Measurements from ENCODE around the gene ZNF879. TPM values are rescaled to one million over a fixed set of nuclear protein-coding genes. Genes with fewer than 3 reads are reported as not detected.

Gene ZNF879
- total RNA-seq, 2 donors from 2014 or later: 2.6 to 2.8 TPM

DNA sequence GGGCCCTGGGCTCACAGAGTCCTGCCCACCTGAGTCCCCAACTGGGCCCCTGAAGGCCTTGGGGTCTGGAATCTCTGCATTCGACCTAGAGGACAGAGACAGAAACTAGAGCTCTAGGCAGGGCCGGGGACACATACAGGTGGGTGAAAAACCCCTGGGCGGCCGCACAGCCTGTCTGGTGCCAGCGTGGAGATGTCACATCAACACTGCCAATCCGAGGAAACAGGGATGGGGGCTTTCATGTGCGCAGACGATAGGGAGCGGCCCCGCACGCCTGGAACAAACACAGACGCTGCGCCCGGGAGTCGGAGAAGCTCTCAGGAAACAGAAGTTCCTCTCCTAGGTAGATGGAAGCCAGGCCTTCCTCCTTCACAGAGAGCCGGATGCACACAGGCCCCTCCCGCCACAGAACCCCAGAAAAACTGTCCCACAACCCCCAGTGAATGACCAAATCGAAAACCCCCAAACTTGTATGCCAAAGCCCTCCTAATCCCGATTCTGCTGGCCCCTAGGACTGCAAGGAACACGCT, 30.3 kb upstream of the ZNF879 start:
- peaks cover 0 to 5% of the 10 kb centered on the region in 2 donors for H3K9me3 Mint-ChIP-seq
- peaks cover 0 to 2% of the 10 kb centered on the region in 2 donors for H3K36me3 Mint-ChIP-seq (ENCODE audit: insufficient read depth in 2 of 2)
- H3K4me3 Mint-ChIP-seq: peak overlapping the region in 1 of 2 donors; percentile 40
- ATAC-seq (replicated peaks in 1 of 2): no peak
- H3K27ac Mint-ChIP-seq: no peak overlapping the region
- peaks cover 41% of the 10 kb centered on the region for H3K27me3 Mint-ChIP-seq (ENCODE audit: low read depth)
- H3K4me1 Mint-ChIP-seq (ENCODE audit: low read depth): no peaks in the 10 kb centered on the region
- no peak for DNase-seq

DNA sequence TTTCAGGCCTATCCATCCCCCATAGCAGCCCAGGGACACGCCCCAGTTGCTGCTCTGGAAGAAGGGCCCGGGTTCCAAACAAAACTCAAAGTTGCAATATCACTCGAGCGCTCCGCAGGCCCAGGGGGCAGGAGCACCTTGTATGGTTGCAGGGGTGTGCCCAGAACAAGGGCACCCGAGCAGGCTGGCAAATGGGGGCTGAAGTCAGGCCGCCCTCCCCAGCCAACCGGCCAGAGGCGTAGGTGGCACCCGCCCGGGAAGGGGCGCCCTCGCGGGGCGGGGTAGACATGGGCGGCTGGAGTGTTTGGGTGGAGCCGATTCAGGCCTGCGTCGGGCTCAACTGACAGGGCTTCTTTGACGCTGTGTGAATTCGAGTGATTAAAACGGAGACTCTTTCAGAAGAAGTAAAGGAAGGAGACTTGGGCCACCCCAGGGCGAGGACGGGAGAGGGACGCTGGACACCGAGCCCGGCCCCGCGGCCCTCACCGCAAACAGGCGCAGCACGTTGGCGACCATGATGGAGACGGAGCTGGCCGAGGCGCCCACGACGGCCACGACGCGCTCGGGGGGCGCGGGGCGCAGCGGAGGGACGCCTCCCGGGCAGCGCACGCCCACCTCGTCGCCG, 29.5 kb upstream of the ZNF879 start:
- peaks cover 0 to 8% of the 10 kb centered on the region in 2 donors for H3K9me3 Mint-ChIP-seq
- peaks cover 41% of the 10 kb centered on the region for H3K27me3 Mint-ChIP-seq (ENCODE audit: low read depth)
- peaks cover 0 to 2% of the 10 kb centered on the region in 2 donors for H3K36me3 Mint-ChIP-seq (ENCODE audit: insufficient read depth in 2 of 2)
- H3K27ac Mint-ChIP-seq: no peak overlapping the region
- no peak overlapping the region for H3K4me3 Mint-ChIP-seq
- H3K4me1 Mint-ChIP-seq (ENCODE audit: low read depth): no peaks in the 10 kb centered on the region
- no peak for DNase-seq
- no peak for ATAC-seq (replicated peaks in 1 of 2)

DNA sequence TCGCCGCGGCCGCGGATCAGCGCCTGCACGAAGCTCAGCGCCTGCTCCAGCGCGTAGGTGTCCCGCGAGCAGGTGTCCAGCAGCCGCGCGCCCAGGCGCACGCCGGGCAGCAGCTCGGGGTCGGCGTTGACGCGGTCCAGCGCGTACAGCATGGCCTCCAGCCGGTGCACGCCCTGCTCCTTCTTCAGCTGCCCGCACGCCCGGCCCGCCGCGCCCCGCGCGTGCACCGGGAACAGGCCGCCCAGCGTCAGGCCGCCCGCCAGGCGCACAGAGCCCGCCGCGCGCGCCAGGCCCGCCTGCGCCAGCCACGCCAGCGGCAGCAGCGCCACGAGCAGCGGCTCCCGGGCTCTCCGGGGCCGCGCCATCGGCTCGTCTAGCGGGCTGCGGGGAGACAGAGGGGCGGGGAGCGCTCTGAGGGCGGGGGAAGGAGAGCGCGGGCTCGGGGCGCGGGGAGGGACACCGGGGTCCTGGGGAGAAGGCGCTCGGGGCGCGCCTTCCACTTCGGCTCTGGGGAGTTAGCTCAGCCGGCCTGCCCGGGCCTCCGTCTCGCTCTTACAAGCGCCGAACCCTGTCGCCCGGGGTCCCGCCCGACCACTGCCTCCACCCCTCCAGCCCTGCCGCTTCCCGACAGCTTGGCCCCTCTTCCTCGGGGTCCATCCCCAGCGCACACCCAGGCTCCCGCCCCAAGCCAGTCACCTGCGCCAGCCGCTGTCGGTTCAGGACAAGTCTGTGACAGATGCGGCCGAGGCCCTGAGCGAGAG, 28.8 kb upstream of the ZNF879 start, which contains the start of gene GRM6:
Gene GRM6, minus strand, starts transcription at position 741 of the 761 bp plus-strand sequence. Its CDS starts 376 bp downstream, at position 365.
- no peak for DNase-seq
- Mint-ChIP-seq H3K27ac (no peak within 1 kb of the TSS), H3K27me3 (ENCODE audit: low read depth) (peaks cover 41% of the 10 kb centered on the region), H3K4me3 (peak within 1 kb of the TSS in 1 of 2 donors; percentile 5), H3K9me3 (peaks cover 0 to 2% of the 10 kb centered on the region in 2 donors), H3K36me3 (ENCODE audit: insufficient read depth in 2 of 2) (peaks cover 0 to 2% of the 10 kb centered on the region in 2 donors), H3K4me1 (ENCODE audit: low read depth) (no peaks in the 10 kb centered on the region)
- no peak for ATAC-seq (replicated peaks in 1 of 2)

DNA sequence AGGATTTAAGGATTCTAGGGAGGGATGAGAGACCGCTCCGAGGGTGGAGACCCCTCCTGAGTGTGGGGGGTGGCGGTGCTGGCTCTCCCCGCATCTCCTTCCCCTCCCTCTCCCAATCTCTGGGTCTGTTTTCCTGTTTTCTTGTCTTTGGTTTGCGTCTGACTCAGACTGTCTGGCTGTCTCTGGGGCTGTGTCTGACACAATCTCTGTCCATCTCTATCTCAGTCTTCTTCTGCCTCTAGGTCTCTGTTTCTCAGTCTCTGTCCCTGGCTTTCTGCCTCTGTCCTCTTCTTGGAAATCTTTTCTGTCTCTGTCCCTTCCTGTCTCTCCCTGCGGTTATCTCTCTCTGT, 28.3 kb upstream of the ZNF879 start:
- H3K27ac Mint-ChIP-seq: no peak overlapping the region
- no peak for ATAC-seq (replicated peaks in 1 of 2)

DNA sequence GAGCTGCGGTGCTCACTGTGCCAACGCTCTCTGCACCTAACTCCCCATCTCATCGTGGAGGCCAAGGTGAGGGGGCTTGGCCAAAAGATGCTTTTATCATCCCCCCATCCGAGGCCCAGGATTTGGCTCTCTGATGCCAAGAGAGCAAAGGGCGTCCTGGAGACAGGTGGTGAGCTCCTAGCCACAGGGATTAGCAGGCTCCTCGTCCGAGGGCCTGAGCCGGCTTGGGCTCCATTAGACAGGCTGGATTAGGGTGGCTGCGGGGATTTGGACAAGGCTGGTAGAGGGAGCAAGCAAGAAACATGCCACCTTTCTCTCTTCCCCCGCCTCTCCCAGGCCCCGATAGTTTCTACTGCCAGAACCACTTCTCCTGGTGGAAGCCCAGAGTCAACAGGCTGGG, 27.4 kb upstream of the ZNF879 start:
- no peak overlapping the region for H3K4me3 Mint-ChIP-seq
- ATAC-seq (replicated peaks in 1 of 2) (no peak), DNase-seq (no peak)
- peaks cover 0 to 2% of the 10 kb centered on the region in 2 donors for H3K36me3 Mint-ChIP-seq (ENCODE audit: insufficient read depth in 2 of 2)
- H3K27me3 Mint-ChIP-seq (ENCODE audit: low read depth): peaks cover 41% of the 10 kb centered on the region
- peaks cover 0 to 2% of the 10 kb centered on the region in 2 donors for H3K9me3 Mint-ChIP-seq
- H3K4me1 Mint-ChIP-seq (ENCODE audit: low read depth): no peaks in the 10 kb centered on the region
- no peak overlapping the region for H3K27ac Mint-ChIP-seq

More for the DNA sequence above, 28.3 kb upstream of the ZNF879 start:
- H3K36me3 Mint-ChIP-seq (ENCODE audit: insufficient read depth in 2 of 2): peaks cover 0 to 2% of the 10 kb centered on the region in 2 donors
- H3K9me3 Mint-ChIP-seq: peaks cover 0 to 2% of the 10 kb centered on the region in 2 donors
- peaks cover 41% of the 10 kb centered on the region for H3K27me3 Mint-ChIP-seq (ENCODE audit: low read depth)
- no peak for DNase-seq
- peak overlapping the region in 1 of 2 donors; percentile 5 for H3K4me3 Mint-ChIP-seq
- no peaks in the 10 kb centered on the region for H3K4me1 Mint-ChIP-seq (ENCODE audit: low read depth)

DNA sequence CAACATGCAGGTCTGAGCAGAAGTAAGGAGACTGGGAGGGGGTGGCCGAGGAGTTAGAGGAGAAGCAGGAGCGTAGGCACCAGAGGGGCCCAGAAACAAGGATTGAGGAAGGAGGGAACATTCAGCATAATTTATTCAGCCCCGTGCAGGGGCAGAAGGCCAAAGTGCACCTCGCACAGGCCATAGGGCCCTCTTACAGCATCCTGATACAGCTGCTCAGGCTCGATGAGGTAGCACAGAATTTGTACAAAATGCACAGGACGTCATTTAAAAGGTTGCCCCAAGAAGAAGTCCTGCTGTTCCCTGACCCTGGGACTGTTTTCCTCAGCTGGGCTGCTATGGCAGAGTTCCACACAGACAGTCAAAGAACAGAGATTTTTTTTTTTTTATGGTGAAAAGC, 26.4 kb upstream of the ZNF879 start:
- Mint-ChIP-seq H3K27ac (no peak overlapping the region), H3K4me1 (ENCODE audit: low read depth) (no peaks in the 10 kb centered on the region), H3K27me3 (ENCODE audit: low read depth) (peaks cover 41% of the 10 kb centered on the region), H3K4me3 (no peak overlapping the region), H3K36me3 (ENCODE audit: insufficient read depth in 2 of 2) (peaks cover 0 to 5% of the 10 kb centered on the region in 2 donors), H3K9me3 (peaks cover 3 to 4% of the 10 kb centered on the region in 2 donors)
- DNase-seq (no peak), ATAC-seq (replicated peaks in 1 of 2) (no peak)

DNA sequence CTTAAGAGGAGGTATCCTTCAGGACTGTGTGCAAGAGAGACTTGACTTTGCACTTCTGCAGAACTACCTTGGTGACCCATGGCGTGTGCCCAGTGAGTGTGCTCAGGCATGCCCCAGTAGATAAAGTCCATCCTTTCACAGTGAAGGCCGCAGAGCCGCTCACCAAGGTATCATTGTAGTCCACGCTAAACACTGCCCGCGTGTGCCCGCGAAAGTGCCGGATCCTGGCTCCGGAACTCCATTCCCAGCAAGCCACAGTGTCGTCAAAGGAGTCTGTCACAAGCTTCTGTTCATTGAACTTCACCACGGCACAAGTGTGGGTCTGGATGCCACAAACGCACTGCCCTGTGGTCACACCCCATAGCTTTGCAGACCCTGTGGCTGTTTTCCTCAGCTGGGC, 25.2 kb upstream of the ZNF879 start:
- no peak for DNase-seq
- Mint-ChIP-seq H3K27ac (no peak overlapping the region), H3K36me3 (ENCODE audit: insufficient read depth in 2 of 2) (peaks cover 0 to 9% of the 10 kb centered on the region in 2 donors), H3K27me3 (ENCODE audit: low read depth) (peaks cover 34% of the 10 kb centered on the region), H3K9me3 (peaks cover 4 to 7% of the 10 kb centered on the region in 2 donors), H3K4me1 (ENCODE audit: low read depth) (no peaks in the 10 kb centered on the region), H3K4me3 (no peak overlapping the region)
- no peak for ATAC-seq (replicated peaks in 1 of 2)

DNA sequence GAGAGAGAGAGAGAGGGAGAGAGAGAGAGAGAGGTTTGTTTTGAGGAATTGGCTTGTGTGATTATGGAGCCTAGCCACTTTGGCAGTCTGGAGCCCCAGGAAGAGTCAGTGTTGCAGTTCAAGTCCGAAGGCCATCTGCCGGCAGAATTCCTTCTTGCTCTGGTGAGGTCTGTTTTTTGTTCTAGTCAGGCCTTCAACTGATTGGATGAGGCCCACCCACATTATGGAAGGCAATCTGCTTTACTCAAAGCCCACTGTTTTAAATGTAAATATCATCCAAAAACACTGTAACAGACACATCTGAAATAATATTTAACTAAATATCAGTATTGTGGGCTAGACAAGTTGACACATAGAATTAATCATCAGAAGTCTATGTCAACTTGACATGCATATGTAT, 17.0 kb upstream of the ZNF879 start:
- no peak for DNase-seq
- no peak for ATAC-seq (replicated peaks in 1 of 2)
- Mint-ChIP-seq H3K27me3 (ENCODE audit: low read depth) (peaks cover 7% of the 10 kb centered on the region), H3K4me3 (no peak overlapping the region), H3K4me1 (ENCODE audit: low read depth) (no peaks in the 10 kb centered on the region), H3K36me3 (ENCODE audit: insufficient read depth in 2 of 2) (peaks cover 5 to 12% of the 10 kb centered on the region in 2 donors), H3K9me3 (peaks cover 11 to 14% of the 10 kb centered on the region in 2 donors), H3K27ac (no peak overlapping the region)

DNA sequence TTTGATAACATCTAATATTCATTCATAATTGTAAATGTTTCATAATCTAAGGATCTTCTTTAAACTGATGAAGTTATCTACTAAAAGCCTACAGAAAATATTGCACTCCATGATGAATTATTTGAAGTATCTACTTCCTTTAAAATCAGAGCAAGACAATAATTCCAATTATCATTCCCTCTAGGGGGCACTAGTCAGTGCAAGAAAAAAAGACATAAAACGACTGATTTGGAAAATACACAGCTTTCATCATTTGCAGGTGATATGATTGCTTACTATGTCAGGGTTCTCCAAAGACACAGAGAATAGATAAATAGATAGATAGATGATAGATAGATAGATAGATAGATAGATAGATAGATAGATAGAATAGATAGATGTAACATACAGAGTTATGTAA, 14.9 kb upstream of the ZNF879 start:
- H3K36me3 Mint-ChIP-seq (ENCODE audit: insufficient read depth in 2 of 2): peaks cover 5 to 7% of the 10 kb centered on the region in 2 donors
- H3K27ac Mint-ChIP-seq: no peak overlapping the region
- H3K27me3 Mint-ChIP-seq (ENCODE audit: low read depth): no peaks in the 10 kb centered on the region
- H3K4me3 Mint-ChIP-seq: no peak overlapping the region
- H3K4me1 Mint-ChIP-seq (ENCODE audit: low read depth): no peaks in the 10 kb centered on the region
- peaks cover 9 to 13% of the 10 kb centered on the region in 2 donors for H3K9me3 Mint-ChIP-seq
- ATAC-seq (replicated peaks in 1 of 2): no peak
- DNase-seq: no peak

DNA sequence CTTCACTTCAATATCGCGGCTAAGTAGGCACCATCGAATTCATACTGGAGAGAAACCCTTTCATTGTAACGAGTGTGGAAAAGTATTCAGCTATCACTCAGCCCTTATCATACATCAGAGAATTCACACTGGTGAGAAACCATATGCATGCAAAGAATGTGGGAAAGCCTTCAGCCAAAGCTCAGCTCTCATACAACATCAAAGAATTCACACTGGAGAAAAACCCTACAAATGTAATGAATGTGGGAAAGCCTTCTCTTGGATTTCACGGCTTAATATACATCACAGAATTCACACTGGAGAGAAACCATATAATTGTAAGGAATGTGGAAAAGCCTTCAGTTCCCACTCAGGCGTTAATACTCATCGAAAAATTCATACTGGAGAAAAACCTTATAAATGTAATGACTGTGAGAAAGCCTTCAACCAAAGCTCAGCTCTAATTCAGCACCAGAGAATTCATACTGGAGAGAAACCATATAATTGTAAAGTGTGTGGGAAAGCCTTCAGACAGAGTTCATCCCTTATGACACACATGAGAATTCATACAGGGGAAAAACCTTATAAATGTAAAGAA, 9.5 kb downstream of the ZNF879 start:
- Mint-ChIP-seq H3K27me3 (ENCODE audit: low read depth) (no peaks in the 10 kb centered on the region), H3K4me3 (no peak overlapping the region), H3K27ac (no peak overlapping the region), H3K9me3 (peaks cover 38 to 47% of the 10 kb centered on the region in 2 donors), H3K36me3 (ENCODE audit: insufficient read depth in 2 of 2) (peaks cover 50 to 68% of the 10 kb centered on the region in 2 donors), H3K4me1 (ENCODE audit: low read depth) (no peaks in the 10 kb centered on the region)
- DNase-seq: no peak
- no peak for ATAC-seq (replicated peaks in 1 of 2)

DNA sequence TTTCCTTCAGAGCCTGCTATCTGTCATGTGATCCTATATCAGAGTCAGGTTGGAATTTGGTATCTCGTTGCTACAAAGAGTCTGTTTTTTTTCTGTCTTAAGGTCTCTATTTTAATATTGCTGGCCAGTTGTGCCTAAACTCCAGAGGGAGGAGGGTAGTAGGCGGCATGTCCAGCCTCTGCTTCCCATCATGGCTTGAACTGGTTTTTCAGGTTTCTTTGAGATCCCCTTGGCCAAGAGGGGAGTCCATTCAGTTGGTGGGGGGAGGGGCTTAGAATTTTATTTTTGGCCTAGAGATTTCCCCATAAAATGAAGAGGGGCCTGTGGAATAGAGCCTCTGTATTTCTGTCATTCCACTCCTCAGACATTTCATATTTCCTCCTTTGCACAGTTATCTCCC, 21.2 kb downstream of the ZNF879 start:
- H3K27ac Mint-ChIP-seq: no peak overlapping the region
- no peaks in the 10 kb centered on the region for H3K27me3 Mint-ChIP-seq (ENCODE audit: low read depth)
- no peak overlapping the region for H3K4me3 Mint-ChIP-seq
- H3K9me3 Mint-ChIP-seq: peaks cover 4 to 19% of the 10 kb centered on the region in 2 donors
- H3K36me3 Mint-ChIP-seq (ENCODE audit: insufficient read depth in 2 of 2): peaks cover 4 to 6% of the 10 kb centered on the region in 2 donors
- H3K4me1 Mint-ChIP-seq (ENCODE audit: low read depth): no peaks in the 10 kb centered on the region
- DNase-seq (no peak), ATAC-seq (replicated peaks in 1 of 2) (no peak)

DNA sequence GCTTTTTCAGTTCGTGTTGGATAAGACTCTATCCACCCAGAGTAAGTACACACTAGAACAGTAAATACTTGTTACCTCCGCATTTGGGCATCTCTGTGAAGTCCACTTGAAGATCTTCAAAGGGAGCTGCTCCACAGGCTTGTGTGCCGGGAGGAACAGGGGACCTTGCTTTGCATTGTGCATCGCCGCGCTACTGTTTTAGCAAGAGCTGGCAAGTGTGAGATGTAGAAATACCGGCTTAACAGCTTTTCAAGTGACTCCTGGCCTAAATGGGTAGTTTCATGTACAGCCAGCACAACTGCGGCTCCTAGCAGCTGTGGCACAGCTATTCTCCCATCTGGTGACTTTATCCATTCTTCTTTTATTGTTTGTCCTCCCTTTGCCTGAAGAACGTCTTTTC, 28.2 kb downstream of the ZNF879 start:
- Mint-ChIP-seq H3K27me3 (ENCODE audit: low read depth) (no peaks in the 10 kb centered on the region), H3K36me3 (ENCODE audit: insufficient read depth in 2 of 2) (peaks cover 2 to 4% of the 10 kb centered on the region in 2 donors), H3K4me3 (no peak overlapping the region), H3K9me3 (peaks cover 0 to 6% of the 10 kb centered on the region in 2 donors), H3K27ac (no peak overlapping the region), H3K4me1 (ENCODE audit: low read depth) (no peaks in the 10 kb centered on the region)
- ATAC-seq (replicated peaks in 1 of 2): no peak
- DNase-seq: no peak
